ENCODE measurements around the gene LPCAT1. TPM values are rescaled to one million over a fixed set of nuclear protein-coding genes. Genes with fewer than 3 reads are reported as not detected.
"Not testable (repeated sequence)": the region's sequence is repeated elsewhere in the genome, so short reads cannot be mapped to it uniquely, and the experiment has no call there.

The LPCAT1 gene, protein sequence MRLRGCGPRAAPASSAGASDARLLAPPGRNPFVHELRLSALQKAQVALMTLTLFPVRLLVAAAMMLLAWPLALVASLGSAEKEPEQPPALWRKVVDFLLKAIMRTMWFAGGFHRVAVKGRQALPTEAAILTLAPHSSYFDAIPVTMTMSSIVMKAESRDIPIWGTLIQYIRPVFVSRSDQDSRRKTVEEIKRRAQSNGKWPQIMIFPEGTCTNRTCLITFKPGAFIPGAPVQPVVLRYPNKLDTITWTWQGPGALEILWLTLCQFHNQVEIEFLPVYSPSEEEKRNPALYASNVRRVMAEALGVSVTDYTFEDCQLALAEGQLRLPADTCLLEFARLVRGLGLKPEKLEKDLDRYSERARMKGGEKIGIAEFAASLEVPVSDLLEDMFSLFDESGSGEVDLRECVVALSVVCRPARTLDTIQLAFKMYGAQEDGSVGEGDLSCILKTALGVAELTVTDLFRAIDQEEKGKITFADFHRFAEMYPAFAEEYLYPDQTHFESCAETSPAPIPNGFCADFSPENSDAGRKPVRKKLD
- total RNA-seq (2012; rRNA removed) = 54.4 and 55.5 TPM in 2 replicates

DNA sequence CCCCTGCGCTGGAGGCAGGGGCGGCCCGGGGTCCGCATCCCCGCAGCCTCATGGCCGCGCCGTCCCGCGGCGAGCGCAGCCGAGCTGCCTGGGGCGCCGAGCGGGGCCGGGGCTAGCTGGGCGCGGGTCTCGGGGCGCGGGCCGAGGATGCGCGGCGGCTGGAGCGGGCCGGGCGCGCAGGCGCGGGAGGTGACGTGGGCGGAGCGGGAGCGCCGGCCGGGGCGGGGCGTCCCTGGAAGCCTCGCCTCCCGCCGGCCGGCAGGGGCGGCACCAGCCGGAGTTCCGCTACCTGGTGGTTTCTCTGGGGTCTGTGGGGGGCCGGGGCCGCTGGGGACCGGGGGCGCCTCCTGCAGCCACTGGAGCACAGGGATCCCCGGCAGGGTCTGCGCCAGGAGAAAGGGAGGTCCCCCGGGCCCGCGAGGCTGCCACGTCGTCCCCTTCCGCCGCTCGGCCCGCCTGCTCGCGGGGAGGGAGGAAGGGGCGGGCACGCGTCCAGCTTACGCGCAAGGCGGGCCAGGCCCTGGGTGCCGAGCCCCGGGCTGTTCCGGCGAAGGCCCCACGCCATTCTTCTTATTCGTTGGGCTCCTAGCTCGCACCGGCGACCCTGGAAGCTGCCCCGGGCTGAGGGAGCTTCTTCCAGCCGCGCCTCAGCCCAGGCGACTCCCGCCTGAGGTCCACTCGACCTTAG lies at the start of gene LPCAT1:
Gene LPCAT1, minus strand, starts transcription at position 168 of the 688 bp plus-strand sequence. Its CDS starts 116 bp downstream, at position 52.
- H3K9me3 ChIP-seq (replicated peaks; ENCODE audit: low read length) = no peaks in the 10 kb centered on the region
- peaks cover 19% of the 10 kb centered on the region for H3K4me1 ChIP-seq (ENCODE audit: control insufficient read depth, insufficient read depth, low read length)
- peaks cover 23% of the 10 kb centered on the region for H3K27me3 ChIP-seq (ENCODE audit: control insufficient read depth, insufficient read depth, low read length)
- peak within 1 kb of the TSS; percentile 97 for H3K4me3 ChIP-seq (ENCODE audit: low read length)
- H3K36me3 ChIP-seq (ENCODE audit: insufficient read depth, low read length) = peaks cover 10% of the 10 kb centered on the region
- peak within 1 kb of the TSS; percentile 90 for H3K4me2 ChIP-seq (ENCODE audit: low read length)
- H3K9ac ChIP-seq (ENCODE audit: low read depth, low read length) = peak within 1 kb of the TSS; percentile 72

DNA sequence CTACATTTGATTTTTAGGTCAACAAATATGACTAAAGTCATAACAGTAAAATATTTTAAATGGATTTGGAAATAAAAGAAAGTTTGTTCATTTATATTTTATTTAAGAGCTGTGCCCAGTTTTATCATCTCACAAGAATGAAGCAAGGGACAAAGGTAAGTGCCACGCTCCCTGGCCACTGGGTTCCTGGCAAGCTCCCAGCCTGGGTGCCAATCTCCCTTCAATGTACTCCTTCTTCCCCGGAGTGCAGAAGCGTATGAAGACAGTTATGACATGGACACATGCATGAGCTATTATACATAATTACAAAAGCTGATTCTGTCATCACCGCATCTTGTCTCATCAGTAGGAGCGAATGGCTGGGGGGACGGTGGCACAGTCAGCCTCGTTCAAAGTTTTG lies 48.1 kb upstream of the LPCAT1 start:
- not testable (repeated sequence) for H3K9ac ChIP-seq (ENCODE audit: low read depth, low read length); H3K4me3 ChIP-seq (ENCODE audit: low read length); H3K4me2 ChIP-seq (ENCODE audit: low read length); H3K27me3 ChIP-seq (ENCODE audit: control insufficient read depth, insufficient read depth, low read length); H3K36me3 ChIP-seq (ENCODE audit: insufficient read depth, low read length); H3K9me3 ChIP-seq (replicated peaks; ENCODE audit: low read length)
- H3K4me1 ChIP-seq (ENCODE audit: control insufficient read depth, insufficient read depth, low read length) = peaks cover 13% of the 10 kb centered on the region

DNA sequence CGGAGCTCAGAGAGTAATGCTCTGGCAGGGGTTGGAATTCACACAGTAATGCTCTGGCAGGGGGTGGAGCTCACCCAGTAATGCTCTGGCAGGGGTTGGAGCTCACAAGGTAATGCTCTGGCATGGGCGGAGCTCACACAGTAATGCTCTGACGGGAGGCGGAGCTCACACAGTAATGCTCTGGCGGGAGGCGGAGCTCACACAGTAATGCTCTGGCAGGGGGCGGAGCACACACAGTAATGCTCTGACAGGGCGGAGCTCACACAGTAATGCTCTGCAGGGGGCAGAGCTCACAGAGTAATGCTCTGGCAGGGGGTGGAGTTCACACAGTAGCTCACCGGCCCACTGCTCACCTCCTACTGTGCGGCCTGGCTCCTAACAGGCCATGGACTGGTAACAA lies 47.2 kb upstream of the LPCAT1 start:
- H3K4me3 ChIP-seq (ENCODE audit: low read length) = no peak overlapping the region
- peaks cover 18% of the 10 kb centered on the region for H3K4me1 ChIP-seq (ENCODE audit: control insufficient read depth, insufficient read depth, low read length)
- H3K9me3 ChIP-seq (replicated peaks; ENCODE audit: low read length) = no peaks in the 10 kb centered on the region
- H3K27me3 ChIP-seq (ENCODE audit: control insufficient read depth, insufficient read depth, low read length) = peaks cover under 1% of the 10 kb centered on the region
- no peak overlapping the region for H3K4me2 ChIP-seq (ENCODE audit: low read length)
- H3K36me3 ChIP-seq (ENCODE audit: insufficient read depth, low read length) = no peaks in the 10 kb centered on the region
- no peak overlapping the region for H3K9ac ChIP-seq (ENCODE audit: low read depth, low read length)

DNA sequence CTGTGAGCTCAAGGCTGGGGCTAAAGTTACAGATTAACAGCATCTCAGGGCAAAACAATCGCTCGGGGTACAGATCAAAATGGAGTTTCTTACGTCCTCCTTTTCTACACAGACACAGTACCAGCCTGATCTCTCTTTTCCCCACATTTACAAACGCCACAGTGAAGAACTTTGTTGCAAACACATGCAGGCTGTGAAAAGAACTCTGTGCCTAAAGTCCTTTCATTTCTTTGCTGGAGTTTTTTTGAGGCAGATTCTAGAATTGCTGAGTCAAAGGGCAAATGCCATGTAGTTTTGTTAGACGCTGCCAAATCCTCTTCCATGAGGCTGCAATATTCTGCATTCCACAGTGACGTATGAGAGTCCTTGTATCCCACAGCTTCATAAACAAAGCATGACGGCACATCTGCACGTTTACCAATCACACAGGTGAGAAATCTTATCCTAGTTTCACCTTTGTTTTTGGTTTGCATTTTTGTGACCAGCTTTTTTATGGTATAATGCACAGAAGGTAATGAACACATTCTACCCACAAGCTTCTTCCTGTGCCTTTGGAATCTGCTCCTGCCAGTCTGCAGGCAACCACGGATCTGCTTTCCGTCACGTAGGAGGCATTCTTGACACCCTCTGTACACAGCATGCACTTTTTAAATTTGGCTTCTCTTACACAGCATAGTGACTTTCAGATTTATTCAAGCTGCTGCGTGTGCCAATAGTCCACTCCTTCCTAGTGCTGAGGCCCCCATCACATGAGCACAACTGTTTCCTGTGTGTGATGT lies 44.6 kb upstream of the LPCAT1 start:
- Histone ChIP-seq H3K4me3 (ENCODE audit: low read length) (peak overlapping the region; percentile 46), H3K4me2 (ENCODE audit: low read length) (peak overlapping the region; percentile 69), H3K9ac (ENCODE audit: low read depth, low read length) (peak overlapping the region; percentile 24), H3K27me3 (ENCODE audit: control insufficient read depth, insufficient read depth, low read length) (peaks cover 22% of the 10 kb centered on the region), H3K4me1 (ENCODE audit: control insufficient read depth, insufficient read depth, low read length) (peaks cover 29% of the 10 kb centered on the region), H3K36me3 (ENCODE audit: insufficient read depth, low read length) (no peaks in the 10 kb centered on the region), H3K9me3 (replicated peaks; ENCODE audit: low read length) (no peaks in the 10 kb centered on the region)

DNA sequence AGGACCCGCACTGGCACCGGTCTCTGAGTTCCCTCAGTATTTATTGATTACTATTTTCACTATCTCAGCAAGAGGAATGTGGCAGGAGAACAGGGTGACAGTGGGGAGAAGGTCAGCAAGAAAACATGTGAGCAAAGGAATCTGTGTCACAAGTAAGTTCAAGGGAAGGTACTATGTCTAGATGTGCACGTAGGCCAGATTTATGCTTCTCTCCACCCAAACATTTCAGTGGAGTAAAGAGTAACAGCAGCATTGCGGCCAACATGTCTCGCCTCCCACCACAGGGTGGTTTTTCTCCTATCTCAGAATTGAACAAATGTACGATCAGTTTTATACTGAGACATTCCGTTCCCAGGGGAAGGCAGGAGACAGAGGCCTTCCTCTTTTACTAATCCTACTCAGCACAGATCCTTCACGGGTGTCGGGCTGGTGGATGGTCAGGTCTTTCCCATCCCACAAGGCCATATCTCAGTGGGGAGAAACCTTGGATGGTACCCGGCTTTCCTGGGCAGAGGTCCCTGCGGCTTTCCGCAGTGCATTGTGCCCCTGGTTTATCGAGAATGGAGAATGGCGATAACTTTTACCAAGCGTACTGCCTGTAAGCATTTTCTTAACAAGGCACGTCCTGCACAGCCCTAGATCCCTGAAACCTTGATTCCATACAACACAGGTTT lies 43.9 kb upstream of the LPCAT1 start:
- Histone ChIP-seq H3K9ac (ENCODE audit: low read depth, low read length) (peak overlapping the region; percentile 24), H3K4me2 (ENCODE audit: low read length) (peak overlapping the region; percentile 69), H3K27me3 (ENCODE audit: control insufficient read depth, insufficient read depth, low read length) (peaks cover 29% of the 10 kb centered on the region), H3K4me1 (ENCODE audit: control insufficient read depth, insufficient read depth, low read length) (peaks cover 29% of the 10 kb centered on the region)
- H3K9me3 ChIP-seq (replicated peaks; ENCODE audit: low read length); H3K36me3 ChIP-seq (ENCODE audit: insufficient read depth, low read length); H3K4me3 ChIP-seq (ENCODE audit: low read length): not testable (repeated sequence)

DNA sequence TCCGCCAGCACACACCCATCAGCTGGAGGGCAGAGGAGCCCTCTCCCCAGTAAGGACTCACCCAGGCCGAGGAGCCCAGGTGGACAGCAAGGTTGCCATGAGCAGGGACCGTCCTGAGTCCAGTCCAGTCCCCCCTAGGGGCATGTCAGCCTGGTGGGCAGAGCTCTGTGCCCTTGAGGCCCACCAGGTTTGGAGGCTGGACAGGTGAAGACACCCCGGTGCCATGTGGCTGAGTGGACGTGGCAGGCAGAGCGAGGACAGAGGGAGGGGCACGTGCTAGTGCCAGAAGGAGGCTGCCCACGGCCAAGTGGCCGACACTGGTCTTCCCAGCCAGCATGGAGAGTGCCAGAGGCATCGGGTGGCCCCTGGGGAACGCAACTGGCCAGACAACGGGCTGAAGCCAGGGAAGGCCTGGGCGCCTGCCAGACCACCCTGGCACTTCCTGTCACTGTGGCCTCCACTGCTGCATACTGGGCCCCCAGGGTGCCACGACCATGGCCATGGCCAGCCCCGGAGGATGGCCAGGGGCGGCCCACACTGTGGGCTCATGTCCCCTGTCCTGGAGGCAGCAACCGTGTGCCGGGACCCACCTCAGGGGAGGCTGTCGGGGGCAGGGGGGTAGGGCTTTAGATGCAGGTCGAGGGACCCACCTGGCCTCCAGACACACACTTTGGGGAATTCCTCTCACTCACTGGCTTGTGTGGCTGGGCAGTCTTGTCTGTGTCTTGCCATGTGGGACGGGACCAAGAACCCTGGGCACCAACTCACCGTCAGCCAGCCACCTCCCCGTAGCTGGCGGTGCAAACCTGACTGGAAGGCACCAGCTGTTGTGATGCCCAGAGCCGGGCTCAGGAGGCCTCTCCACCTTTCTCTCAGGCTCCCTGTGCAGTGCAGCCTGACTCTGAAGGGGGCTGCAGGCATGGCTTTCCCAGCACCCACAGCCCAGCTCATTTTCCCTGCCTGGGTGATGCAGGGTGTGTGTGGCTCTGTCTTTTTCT lies 42.3 kb upstream of the LPCAT1 start:
- H3K9me3 ChIP-seq (replicated peaks; ENCODE audit: low read length) = no peaks in the 10 kb centered on the region
- H3K4me3 ChIP-seq (ENCODE audit: low read length) = no peak overlapping the region
- H3K9ac ChIP-seq (ENCODE audit: low read depth, low read length) = no peak overlapping the region
- peaks cover 39% of the 10 kb centered on the region for H3K27me3 ChIP-seq (ENCODE audit: control insufficient read depth, insufficient read depth, low read length)
- H3K4me2 ChIP-seq (ENCODE audit: low read length) = no peak overlapping the region
- H3K36me3 ChIP-seq (ENCODE audit: insufficient read depth, low read length) = no peaks in the 10 kb centered on the region
- H3K4me1 ChIP-seq (ENCODE audit: control insufficient read depth, insufficient read depth, low read length) = peaks cover 29% of the 10 kb centered on the region

DNA sequence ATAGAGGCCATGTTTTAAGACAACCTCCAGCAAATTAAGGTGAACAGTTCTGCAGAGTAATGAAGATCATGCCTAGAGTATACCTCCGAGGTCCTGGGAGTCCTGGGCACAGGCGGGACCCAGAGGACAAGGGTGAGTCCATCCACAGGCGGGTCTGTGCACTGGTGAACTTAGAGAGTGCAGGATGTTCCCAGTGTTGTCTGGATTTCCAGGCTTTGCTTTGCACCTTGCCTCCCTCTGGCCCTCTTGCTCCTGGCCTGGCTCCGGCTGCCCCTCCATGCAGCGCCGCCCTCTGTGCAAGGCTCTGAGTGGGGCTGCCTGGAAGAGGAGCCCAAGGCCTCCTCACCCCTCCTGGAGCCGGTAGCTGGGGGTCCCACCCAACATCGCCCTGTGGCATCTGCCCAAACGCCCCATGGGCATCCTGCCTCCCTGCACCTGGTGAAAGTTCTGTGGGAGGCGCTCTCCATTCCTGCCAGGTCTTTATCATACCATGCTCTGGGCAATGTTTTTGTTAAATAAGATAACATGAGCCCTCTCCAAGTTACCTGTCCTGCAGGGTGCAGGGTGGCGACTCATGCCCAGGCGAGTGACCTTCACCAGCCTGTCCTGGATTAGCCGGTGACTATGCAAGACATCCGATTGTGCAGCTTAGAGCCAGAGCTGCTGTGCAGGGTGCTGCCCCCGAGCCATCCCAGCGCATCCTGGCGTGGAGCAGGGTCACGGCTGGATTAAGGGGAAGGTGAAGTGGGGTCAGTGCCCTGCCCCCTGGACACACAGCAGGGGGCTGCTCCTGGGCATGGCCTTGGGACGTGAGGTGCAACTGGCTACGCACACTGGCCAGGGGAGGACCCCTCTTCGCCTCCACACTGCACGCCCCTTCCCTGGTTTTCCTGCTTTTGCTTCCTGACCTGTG lies 41.3 kb upstream of the LPCAT1 start:
- Histone ChIP-seq H3K36me3 (ENCODE audit: insufficient read depth, low read length) (no peaks in the 10 kb centered on the region), H3K4me1 (ENCODE audit: control insufficient read depth, insufficient read depth, low read length) (peaks cover 29% of the 10 kb centered on the region), H3K4me2 (ENCODE audit: low read length) (no peak overlapping the region), H3K27me3 (ENCODE audit: control insufficient read depth, insufficient read depth, low read length) (peaks cover 44% of the 10 kb centered on the region), H3K4me3 (ENCODE audit: low read length) (no peak overlapping the region), H3K9ac (ENCODE audit: low read depth, low read length) (no peak overlapping the region), H3K9me3 (replicated peaks; ENCODE audit: low read length) (no peaks in the 10 kb centered on the region)

DNA sequence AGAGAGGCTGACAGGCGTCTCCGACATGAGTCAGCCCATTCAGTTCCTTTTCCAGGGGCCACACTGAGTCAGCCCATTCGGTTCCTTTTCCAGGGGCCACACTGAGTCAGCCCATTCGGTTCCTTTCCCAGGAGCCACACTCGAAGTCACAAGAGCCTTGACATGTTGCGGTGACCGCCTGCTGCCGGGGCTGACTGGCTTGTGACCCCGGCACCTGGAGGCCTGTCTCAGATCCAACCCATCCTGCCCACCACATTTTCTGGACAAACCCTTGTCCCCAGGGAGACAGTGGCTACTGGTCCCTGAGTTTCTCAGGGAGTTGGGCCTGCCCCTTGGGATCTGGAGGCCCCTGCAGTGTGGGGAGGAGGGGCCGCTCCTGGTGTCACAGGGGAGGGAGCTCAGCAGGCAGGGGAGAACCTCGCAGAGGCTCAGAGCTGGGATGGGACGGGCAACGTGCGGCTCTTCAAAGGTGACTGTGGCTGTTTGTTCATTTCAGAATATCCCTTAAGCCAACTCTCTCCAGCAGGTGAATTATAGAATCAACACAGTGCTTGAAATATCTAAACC lies 40.5 kb upstream of the LPCAT1 start:
- Histone ChIP-seq H3K4me2 (ENCODE audit: low read length) (no peak overlapping the region), H3K27me3 (ENCODE audit: control insufficient read depth, insufficient read depth, low read length) (peaks cover 51% of the 10 kb centered on the region), H3K4me3 (ENCODE audit: low read length) (no peak overlapping the region), H3K4me1 (ENCODE audit: control insufficient read depth, insufficient read depth, low read length) (peaks cover 29% of the 10 kb centered on the region), H3K9me3 (replicated peaks; ENCODE audit: low read length) (no peaks in the 10 kb centered on the region), H3K36me3 (ENCODE audit: insufficient read depth, low read length) (no peaks in the 10 kb centered on the region), H3K9ac (ENCODE audit: low read depth, low read length) (no peak overlapping the region)

DNA sequence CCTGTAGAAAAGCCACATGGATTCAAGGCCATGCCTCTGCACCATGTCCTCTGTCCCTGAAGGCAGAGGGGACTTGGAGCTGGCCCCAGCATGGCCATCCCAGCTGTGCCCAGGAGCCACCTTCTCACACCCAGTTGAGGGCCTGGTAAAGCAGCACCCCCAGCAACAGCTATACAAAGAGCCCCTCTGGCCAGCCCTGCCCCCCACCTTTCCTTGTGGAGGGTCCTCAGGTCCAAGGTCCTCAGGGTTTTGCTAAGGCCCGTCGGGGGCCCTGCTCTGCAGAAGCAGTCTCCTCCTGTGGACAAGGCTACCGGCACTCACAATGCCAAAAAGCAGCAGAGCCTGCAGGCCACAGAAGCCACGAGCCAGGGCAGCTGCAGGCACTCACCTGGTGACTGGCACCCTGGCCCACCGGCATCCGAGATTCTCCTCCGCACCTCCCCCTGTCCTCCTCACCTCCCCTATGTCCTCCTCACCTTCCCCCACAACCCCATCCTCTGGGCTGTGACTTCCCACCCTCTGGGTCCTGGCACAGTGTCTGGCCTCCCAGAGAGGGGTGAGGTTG lies 39.9 kb upstream of the LPCAT1 start:
- Histone ChIP-seq H3K4me2 (ENCODE audit: low read length) (no peak overlapping the region), H3K4me3 (ENCODE audit: low read length) (no peak overlapping the region), H3K9ac (ENCODE audit: low read depth, low read length) (no peak overlapping the region), H3K4me1 (ENCODE audit: control insufficient read depth, insufficient read depth, low read length) (peaks cover 28% of the 10 kb centered on the region), H3K27me3 (ENCODE audit: control insufficient read depth, insufficient read depth, low read length) (peaks cover 56% of the 10 kb centered on the region), H3K9me3 (replicated peaks; ENCODE audit: low read length) (no peaks in the 10 kb centered on the region), H3K36me3 (ENCODE audit: insufficient read depth, low read length) (no peaks in the 10 kb centered on the region)
